SKM-1 (cell line): ENCODE data around the gene ACACA.
"Not testable (repeated sequence)": the region's sequence is repeated elsewhere in the genome, so short reads cannot be mapped to it uniquely, and the experiment has no call there.

Experiments used
- DNase-seq: peaks from one replicate; lab custom pipeline; 2025; ENCODE audit not compliant: unreplicated experiment; lab: John Stamatoyannopoulos, UW

ACACA gene

DNA sequence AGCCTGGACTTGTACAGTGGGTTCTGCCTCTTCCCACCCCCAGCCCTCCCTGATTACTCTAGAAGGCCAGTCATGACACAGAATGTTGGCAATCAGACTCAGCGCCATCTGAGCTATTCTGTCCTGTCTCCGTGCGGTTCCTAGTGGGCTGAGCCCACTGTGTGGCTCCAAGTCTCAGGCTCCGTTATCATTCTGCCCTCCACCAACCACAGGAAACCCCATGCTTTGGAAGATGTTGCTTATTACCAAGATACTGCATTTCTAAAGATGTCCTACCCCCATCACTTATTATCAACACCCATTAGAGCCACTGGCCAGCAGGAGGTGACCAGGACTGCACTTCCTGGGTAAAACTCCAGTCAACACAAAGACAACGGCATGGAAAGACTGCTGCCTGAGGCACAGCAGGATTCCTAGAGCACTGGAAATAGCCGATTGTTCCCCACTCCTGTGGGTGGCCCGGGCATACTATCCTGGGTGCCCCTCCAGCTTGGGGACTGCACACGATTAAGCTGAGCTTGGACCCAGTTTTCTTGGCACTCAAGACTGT is 324.2 kb downstream of the ACACA start:
- no peak for DNase-seq

DNA sequence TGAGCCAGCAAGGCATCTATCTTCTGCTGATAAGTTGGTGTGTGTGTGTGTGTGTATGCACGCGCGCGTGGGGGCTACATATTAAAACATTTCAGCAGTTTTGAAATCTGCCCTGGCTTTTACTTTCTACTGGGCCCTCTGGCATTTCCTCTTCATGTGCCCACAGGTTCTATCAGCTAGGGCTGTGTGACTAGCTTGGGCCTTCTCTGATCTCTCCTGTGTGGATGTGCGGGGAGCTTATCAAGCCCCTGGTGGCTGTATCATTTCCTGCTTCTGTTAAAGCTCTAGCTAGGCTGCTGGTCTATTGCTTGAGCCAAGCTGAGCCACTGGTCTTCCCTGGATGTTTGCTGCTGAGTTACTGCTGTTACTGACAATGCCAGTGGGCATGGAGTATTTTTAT is 325.3 kb downstream of the ACACA start:
- DNase-seq, result no peak

GRCh38 chr17:37079735-37080134 is 326.9 kb downstream of the ACACA start:
- no peak for DNase-seq

GRCh38 chr17:37079065-37079708 is 327.4 kb downstream of the ACACA start:
- no peak for DNase-seq

DNA sequence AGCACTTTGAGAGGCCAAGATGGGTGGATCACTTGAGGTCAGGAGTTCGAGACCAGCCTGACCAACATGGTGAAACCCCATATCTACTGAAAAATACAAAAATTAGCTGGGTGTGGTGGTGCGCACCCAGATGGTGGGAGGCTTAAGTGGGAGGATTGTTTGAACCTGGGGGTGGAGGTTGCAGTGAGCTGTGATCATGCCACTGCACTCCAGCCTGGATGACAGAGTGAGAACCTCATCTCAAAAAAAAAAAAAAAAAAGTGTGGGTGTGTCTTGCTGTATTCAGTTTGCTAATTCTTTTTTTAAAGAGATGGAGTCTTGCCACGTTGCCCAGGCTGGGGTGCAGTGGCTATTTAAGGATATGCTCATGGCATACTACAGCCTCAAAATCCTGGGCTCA is 333.2 kb downstream of the ACACA start:
- not testable (repeated sequence) for DNase-seq

DNA sequence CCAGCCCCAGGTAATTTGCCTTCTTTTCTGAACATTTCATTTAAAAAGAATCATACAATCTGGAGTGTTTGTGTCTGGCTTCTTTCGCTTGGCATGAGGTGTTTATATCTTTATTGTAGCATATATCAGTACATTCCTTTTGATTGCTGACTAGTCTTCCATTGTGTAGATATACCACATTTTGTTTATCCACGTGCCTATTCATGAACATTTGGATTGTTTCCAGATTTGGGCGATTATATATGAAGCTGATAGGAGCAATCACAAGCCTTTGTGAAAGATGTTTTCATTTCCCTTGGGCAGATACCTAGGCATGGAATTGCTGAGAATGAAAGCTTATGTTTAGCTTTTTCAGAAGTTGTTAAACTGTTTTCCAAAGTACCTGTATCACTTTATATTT is 337.5 kb downstream of the ACACA start:
- DNase-seq, result no peak

DNA sequence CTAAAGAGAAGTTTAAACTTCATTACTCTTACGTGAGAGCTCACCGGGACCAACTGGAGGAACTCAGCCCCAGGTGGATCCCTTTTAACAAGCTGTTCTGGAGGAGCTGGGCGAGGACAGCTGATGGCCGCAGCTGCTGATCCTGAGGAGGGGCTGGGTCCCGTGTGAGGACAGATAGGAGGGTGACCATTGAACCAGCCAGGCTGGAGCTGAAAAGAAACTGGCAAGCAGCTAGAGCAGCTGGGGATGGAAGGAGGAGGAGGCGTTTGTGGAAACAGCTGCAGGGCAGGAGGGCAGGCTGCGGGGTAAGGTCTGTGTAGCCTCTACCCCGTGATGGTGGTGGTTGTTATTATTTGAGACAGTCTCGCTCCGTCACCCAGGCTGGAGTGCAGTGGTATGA is 338.4 kb downstream of the ACACA start:
- DNase-seq, result no peak

- DNase-seq, result no peak
Measured at GRCh38 chr17:37067555-37068111, 339.0 kb downstream of the ACACA start.

- DNase-seq, result no peak
Measured at GRCh38 chr17:37066322-37067255, 340.0 kb downstream of the ACACA start.

DNA sequence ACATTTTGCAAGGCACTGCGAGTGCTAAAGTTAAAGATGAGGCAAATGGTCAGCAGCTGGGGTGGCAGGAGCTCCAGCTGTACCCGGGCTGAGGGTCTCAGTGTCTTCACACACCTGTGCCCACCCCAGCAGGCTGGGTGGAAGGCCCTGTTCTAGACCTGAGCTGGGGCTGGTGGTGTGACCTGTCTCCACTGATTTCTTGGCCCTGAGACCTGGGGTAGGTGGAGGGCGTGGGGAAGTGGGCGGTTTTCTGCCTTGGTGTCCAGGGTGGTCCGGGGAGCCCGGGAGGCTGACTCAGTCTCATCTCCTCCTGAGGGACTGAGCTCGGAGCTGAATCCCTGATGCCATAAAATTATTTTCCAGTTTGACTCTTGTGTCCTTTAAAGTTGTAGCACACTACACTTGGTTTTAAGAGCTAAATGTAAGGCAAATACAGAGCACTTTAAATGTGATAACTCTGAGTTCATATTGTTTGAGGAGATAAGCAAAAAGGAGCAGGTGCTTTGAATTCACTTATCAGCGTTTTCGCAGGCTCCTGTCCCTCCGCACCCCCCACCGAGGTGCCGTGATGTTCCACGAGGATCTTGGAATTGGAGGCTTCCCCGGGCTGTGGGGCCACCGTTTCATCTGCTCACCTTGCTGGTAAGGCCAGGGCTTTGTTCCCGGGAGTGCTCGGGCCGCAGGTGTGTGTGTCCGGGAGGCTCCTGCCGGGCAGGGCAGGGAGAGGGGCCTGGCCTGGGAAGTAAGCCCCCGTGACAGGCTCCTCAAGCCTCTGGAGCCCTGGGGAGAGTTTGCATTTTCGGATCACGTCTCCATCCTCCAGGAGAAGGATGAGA is 340.9 kb downstream of the ACACA start:
- DNase-seq, result no peak

GRCh38 chr17:37064956-37065355 is 341.7 kb downstream of the ACACA start:
- no peak for DNase-seq

DNA sequence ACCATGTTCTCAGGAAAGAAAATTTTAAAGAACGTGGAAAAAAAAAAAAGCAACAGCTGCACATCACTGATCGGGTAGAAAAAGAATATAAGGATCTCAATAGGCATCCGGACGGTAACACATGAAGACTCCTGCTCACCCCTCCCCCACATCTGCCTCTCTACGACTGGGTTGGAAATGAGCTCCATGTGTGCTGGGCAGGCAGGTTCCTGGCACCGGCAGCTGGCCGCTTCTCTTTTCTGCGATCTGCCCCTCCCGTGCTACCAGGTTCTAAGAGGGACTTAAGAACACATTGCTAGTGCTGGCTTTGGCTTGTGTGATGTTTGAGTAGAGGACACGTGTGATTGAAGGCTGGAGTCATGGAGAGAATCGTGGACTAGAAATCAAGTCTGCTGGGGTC is 342.4 kb downstream of the ACACA start:
- no peak for DNase-seq

GRCh38 chr17:37062021-37062420 is 344.6 kb downstream of the ACACA start:
- no peak for DNase-seq

DNA sequence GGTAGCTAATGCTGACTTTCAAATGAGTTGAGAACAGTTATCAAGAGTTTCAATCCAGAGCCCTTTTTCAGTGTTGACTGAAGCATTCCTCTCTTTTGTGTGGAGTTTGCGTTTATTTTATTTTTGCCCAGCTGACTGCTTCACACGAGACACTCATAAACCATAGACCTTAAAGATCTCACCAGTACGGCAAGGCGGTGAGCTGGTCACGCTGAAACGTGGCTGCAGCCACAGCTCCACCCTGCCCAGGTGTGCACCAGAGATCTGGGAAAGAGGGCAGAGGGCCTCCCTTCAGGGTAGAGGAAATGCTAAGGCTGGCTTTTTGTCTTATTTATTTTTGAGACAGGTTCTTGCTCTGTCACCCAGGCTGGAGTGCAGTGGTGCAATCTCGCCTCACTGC is 345.7 kb downstream of the ACACA start:
- DNase-seq, result no peak

GRCh38 chr17:37060094-37060493 is 346.5 kb downstream of the ACACA start:
- DNase-seq, result no peak

- DNase-seq, result no peak
Measured at GRCh38 chr17:37059493-37059892, 347.1 kb downstream of the ACACA start.

DNA sequence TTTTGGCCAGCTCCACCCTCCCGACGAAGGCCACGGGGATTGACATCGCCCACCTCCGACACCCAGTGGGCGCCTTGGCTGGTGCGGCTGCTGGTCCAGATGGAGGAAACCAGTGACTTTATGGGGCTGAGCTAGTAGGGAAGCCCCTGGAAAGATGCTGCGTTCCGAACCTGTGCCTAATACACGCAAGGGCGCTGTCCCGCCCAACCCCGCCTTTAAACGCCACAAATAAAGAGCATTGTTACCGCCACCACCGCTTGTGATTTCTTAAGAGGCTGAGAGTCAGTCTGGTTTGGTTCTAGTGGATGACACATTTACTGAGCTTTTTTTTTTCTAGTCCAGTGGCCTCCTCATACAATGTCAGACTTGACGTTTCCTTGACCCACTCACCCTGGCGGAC is 350.0 kb downstream of the ACACA start:
- DNase-seq, result no peak

DNA sequence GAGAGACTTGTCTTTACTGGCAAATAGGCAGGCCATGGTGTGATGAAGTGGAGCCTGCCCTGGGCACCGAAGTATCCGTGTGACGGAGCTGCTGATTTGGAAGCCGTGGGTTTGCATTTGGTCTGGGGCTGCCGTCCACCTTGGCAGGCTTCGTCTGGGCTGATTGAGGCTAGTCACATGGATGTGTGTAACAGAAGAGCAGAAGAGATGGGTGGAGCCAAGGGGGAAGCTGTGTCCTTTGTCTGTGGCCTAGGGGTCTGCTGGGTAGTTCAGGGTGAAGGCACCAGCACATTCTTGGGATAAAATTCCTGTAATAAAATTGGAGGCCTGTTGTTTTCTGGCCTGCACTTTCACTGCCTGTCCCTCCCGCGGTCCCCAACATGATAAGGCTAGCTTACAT is 351.7 kb downstream of the ACACA start:
- DNase-seq, result no peak

- no peak for DNase-seq
Measured at GRCh38 chr17:37052450-37052849, 354.2 kb downstream of the ACACA start.

DNA sequence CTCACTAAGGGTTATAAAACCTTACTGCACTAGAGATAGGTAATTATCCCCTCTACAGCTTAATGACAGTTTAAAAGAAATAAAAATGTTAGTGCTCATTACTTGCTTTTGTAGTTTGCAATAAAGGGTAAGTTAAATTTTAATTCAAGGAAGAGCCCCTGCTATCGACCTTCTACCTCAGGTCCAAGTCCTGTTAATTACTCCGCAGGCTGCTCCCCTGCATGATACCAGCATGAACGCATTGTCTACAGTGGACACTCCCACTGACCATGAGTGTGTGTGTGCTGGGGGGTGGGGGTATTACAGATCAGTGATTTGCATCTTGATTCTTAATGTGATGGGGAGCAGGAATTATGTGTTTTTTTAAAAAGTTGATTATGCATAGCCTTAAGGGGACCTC is 354.8 kb downstream of the ACACA start:
- DNase-seq, result no peak

- no peak for DNase-seq
Measured at GRCh38 chr17:37051381-37051780, 355.3 kb downstream of the ACACA start.
